Nucleus accumbens (tissue), 56 donors: ENCODE results near the gene ZNF44.
A peak's percentile ranks its signal among the peaks of the same experiment; 100 is the strongest.
"Not testable (repeated sequence)": the region's sequence is repeated elsewhere in the genome, so short reads cannot be mapped to it uniquely, and the experiment has no call there.

ENCODE experiments used
- DNase-seq, 56 donors: peaks; one replicate each; lab custom pipeline; 2025; lab: John Stamatoyannopoulos, UW

Gene ZNF44

DNA sequence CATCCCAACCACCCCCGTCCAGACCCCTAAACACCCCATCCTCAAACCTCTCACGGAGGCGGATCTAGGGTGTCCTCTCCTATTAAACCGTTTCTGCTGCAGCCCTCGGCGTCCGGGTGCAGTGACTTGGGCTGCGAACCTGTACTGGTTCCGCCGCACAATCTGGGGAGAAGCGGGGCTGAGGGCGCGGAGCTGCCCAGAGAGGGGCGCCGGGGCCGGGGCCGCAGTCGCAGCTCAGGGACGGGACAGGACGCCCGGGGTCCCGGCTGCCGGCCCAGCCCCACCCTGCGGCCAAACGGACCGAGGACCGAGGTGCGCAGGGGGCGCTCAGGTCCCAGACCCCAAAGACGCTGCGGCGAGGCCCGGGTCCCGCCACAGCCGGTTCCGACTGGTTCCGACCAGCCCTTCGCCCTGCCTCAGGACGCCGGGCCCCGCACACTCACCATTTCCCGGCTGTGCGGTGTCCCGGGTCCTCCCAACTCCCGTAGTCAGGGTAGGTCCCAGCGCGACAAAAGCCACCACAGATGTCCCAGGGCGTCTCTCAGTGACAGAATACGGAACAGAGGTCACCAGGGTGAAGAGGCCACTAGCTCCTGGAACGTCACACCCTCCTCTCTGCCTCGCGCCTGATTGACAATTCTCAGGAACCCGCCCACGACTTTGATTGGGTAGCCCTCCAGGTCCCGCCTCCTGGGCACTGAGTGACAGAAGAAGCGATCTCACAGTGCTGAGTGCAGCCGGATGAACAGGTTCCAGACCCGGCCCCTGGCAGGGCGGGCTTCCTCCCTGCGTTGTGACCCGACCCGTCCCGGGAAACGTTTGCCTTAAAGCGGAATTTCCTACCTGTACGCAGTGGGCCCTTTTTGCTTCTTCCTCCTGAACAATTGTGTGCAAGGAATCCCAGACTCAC is at the start of gene ZNF44:
Gene ZNF44, minus strand, starts transcription at position 635 of the 910 bp plus-strand sequence. Its CDS starts 189 bp downstream, at position 446.
- peak; percentile 54 to 99 (median 97) for DNase-seq

DNA sequence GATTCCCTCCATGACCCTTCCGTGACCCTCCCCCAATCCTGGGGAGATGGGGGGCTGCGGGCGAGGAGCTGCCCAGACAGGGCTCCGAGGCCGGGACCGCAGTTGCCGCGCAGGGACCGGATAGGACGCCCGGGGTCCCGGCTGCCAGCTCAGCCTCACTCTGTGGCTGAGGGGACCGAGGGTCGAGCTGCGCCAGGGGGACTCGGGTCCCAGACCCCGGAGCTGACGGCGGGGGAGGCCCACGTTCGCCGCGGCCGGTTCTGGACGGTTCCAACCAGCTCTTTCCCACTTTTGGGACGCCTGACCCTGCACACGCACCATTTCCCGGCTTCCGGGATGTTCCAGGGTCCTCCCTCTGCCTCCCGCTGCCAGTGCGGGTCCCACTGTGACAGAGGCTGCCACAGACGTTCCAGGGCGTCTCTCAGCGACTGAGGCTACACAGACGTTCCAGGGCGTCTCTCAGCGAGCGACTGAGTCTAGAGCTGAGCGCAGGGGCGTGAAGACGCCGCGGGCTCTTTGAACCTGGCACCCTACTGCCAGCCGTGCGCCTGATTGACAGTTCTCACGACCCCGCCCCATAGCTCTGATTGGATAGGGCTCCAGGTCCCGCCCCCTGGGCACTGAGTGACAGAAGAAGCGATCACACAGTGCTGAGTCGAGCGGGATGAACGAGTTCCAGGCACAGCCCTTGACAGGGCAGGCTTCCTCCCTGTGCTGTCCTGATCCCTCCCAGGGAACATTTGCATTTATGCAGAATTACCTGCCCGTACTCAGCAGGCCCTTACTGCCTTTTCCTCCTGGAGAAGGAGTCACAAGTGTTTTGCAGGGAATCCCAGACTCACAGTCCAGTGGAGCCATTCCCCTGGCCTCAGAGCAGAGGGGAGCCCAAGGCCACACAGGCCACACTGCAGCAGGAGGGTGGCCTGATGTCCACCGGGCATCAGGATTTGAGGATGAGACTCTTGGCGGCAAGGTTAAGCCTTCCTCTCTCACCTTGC is 38.8 kb upstream of the ZNF44 start, which contains the start of gene ZNF563:
Gene ZNF563, minus strand, starts transcription at position 472 of the 998 bp plus-strand sequence. Its CDS starts 151 bp downstream, at position 321.
- peak; percentile 78 to 99 (median 96) for DNase-seq

DNA sequence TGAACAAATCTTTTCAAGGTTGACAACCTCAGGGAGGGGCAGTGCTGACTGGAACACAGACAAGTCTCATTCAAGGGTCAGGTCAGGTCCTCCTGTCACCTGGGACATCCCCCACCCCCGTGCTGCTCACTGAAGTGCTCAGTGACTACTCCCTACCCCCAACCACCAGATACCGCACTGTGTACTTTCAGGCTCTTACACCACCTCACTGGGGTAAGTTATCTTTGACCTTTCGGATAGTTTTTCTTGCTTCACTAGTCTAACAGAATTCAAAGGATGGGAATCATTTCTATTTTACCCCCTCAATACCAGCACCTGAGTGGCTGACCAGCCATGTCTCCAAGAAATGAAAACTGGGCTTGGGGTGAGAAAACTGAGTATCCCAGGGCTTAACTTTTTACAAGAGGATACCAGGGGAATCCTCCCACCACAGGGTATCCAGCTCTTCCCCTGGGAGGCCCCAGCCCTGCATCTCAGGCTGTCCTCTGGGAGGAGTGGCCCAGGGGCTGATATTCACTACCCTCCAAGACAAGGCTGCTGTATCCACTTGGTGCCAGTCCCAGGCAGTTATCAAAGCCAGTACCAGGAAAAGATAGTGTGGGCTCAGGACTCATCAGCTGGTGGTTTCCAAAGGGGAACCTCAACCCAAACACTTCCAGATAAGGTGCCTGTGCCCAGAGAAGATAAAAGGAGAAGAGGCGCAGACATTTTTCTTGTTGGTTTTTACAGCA is 36.7 kb upstream of the ZNF44 start:
- DNase-seq: no peak

DNA sequence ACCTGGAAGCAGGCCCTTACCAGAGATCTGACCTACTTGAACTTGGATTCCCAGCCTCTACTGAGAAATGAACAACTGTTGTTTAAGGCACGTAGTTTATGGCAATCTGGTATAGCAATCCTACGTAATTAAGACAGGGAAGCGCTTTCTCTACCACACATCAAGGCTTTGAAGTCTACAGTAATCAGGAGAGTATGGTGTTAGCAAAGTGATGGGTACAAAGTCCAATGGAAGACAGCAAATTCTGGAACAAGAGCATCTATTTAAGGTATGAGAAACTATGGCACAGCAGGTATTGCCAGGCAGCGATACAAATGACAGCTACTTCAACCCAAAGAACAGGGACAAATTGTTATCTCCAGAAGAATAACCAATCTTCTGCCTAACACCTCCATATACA is 35.7 kb upstream of the ZNF44 start:
- no peak for DNase-seq

DNA sequence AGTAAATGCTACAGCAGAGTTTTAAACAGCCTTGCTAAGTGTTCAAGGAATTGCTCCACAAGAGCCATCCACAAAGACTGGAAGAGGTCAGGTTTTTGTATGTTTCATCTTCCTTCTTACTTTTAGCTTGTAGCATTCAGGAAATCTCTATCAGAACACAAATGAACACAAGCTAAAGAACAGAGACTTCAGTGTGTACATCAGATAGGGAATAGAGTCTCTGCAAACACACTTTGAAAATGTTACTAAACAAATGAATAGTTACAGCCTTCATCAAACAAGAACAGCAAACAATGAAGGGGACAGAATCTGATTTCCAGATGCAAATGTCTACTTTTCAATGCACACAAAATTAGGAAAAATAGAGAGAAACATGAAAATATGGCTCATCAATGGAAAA is 31.0 kb upstream of the ZNF44 start:
- no peak for DNase-seq

DNA sequence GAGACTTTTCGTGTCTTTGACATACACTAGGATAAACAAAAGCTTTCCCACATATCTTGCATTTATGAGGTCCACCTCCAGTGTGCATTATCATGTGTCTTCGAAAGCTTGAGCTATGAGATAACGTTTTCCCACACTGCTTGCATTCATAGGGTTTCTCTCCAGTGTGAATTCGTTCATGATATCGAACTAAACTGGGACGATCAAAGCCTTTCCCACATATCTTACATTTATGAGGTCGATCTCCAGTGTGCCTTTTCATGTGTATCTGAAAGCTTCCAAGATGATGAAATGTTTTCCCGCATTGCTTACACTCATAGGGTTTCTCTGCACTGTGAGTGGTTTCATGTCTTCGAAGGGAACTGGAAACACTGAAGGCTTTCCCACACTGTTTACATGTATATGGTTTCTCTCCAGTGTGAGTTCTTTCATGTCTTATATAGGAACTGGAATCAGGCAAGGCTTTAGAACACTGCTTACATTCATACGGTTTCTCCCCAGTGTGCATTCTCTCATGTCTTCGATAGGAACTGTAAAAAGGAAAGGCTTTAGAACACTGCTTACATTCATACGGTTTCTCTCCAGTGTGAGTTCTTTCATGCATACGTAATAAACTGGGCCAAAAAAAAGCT is 24.2 kb upstream of the ZNF44 start:
- DNase-seq: no peak

DNA sequence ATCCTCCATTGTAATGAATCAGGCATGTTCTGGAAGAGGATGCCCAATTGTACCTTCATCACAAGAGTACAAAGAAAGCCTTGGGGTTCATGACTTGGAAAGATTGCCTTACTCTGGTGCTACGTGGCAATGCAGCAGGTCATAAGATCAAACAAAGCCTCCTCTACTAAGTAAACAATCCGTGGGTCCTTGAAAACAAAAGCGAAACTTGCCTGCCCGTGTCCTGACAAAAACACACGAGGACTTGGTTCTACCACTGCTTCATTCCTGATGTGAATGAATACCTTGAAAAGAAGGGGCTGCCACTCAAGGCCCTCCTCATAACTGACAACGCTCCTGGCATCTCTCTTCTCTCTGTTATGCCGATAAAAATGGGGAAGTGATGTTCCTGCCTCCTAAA is 19.9 kb upstream of the ZNF44 start:
- no peak for DNase-seq

DNA sequence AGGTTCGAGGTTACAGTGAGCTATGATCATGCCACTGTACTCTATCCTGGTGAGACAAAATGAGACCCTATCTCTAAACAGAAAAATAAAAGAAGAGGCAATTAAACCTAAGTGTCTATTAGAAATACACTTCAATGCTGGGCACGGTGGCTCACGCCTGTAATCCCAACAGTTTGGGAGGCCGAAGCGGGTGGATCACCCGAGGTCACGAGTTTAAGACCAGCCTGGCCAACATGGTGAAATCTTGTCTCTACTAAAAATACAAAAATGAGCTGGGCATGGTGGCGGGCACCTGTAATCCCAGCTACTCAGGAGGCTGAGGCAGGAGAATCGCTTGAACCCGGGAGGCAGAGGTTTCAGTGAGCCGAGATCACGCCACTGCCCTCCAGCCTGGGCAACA is 14.2 kb upstream of the ZNF44 start:
- not testable (repeated sequence) for DNase-seq

DNA sequence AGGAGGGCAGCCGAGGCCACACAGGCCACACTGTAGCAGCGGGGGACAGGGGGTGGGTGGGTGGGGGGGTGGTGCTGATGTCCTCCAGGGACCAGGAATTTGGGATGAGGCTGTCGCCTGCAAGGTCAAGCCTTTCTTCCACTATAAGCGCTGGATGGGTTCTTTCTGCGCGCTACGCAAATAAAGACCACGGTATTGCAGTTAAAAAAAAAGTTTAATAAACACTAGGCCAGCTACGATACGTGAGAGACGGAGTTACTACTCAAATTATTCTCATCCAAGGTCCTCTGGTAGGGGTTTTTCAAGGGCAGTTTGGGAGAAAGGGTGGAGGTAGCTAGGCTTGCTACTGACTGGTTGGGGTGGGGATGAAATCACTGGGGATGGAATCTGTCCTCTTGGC is 508 bp upstream of the ZNF44 start:
- no peak for DNase-seq

DNA sequence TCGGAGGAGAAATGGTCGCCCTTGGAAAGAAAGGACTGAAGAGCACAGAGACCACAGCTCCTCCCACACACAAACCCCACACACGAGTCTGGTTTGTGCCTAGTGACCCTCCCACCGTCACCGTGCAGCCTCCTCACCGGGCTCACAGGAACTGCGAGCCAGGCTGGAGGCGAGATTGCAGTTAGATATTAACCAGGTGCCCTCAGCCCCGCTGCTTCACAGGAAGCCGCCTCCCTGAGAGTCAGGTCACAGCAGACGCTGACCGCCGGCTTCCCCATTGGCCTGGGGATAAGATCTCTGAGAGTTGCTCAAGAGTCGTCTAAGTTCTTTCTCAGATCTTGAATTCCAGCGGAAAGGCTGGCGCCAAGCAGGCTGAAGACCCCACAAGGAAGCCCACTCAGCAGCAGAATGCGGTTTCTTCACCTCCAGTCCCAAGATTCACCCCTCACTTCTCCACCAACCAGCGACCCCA is 870 bp downstream of the ZNF44 start:
- DNase-seq: peak in 29 of 56 donors; percentile 1 to 40 (median 17)

DNA sequence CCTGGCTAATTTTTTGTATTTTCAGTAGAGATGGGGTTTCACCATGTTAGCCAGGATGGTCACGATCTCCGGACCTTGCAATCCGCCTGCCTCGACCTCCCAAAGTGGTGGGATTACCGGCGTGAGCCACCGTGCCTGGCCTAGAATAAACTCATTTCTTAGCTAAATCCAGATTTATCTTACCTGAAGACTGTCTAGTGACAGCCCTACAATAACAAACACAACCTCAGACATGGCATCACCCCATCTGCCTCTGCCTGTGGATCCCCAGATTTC is 5.0 kb downstream of the ZNF44 start:
- no peak for DNase-seq

DNA sequence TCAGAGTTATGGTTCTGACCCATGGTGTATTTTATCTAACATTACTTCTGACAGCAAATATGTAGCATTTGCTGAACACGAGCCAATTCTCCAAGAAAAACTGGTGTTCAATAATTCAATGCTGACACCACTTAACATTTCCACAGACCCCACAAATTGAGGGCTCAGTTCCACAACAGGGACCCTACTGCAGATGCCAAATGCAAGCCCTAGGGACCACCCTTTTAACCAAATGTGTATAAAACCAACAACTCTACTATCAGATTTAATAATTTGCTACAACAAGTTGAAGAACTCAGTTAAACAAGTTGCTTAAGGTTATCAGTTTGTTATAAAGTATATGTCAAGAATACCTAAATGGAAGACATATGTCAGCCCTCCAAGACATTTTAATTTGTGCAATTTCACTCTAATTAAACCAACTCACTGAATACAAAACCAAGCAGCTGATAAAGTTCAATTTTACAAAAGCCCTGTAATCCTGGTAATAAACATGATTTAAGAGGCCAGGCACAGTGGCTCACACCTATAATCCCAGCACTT is 6.7 kb downstream of the ZNF44 start:
- no peak for DNase-seq

DNA sequence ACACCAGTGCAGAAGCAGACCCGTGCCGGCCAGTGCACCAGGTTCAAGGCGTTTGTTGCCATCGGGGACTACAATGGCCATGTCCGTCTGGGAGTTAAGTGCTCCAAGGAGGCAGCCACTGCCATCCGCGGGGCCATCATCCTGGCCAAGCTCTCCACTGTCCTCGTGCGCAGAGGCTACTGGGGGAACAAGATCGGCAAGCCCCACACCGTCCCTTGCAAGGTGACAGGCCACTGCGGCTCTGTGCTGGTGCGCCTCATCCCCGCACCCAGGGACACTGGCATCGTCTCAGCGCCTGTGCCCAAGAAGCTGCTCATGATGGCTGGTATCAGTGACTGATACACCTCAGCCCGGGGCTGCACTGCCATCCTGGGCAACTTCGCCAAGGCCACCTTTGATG is 10.1 kb downstream of the ZNF44 start:
- no peak for DNase-seq

DNA sequence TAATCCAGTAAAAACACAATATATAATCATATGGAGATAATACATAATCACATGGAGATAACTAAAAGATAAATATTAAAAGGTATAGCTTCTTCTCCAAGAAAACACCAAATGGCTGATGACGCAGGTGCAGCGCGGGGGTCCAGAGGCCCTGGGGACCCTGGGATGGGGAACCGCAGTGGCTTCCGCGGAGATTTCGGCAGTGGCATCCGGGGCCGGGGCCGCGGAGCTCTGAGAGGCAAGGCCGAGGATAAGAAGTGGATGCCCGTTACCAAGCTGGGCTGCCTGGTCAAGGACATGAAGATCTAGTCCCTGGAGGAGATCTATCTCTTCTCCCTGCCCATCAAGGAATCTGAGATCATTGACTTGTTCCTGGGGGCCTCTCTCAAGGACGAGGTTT is 10.5 kb downstream of the ZNF44 start:
- DNase-seq: no peak

DNA sequence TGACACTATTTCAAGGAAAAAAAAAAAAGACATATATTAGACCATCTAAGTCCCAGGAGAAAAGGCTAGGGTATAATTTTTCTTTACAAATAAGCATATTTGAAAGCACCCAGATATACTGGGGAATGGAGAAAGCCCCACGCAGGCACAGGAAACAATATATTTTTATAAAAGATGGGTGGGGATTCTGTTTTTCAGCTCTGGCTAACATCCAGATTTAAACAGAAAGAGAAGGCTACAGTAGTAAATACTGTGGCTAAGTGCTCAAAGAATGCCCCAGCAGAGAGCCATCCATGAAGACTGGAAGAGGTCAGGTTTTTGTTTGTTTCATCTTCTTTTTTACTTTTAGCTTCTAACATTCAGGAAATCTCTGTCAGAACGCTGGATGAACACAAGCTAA is 16.0 kb downstream of the ZNF44 start:
- DNase-seq: no peak

DNA sequence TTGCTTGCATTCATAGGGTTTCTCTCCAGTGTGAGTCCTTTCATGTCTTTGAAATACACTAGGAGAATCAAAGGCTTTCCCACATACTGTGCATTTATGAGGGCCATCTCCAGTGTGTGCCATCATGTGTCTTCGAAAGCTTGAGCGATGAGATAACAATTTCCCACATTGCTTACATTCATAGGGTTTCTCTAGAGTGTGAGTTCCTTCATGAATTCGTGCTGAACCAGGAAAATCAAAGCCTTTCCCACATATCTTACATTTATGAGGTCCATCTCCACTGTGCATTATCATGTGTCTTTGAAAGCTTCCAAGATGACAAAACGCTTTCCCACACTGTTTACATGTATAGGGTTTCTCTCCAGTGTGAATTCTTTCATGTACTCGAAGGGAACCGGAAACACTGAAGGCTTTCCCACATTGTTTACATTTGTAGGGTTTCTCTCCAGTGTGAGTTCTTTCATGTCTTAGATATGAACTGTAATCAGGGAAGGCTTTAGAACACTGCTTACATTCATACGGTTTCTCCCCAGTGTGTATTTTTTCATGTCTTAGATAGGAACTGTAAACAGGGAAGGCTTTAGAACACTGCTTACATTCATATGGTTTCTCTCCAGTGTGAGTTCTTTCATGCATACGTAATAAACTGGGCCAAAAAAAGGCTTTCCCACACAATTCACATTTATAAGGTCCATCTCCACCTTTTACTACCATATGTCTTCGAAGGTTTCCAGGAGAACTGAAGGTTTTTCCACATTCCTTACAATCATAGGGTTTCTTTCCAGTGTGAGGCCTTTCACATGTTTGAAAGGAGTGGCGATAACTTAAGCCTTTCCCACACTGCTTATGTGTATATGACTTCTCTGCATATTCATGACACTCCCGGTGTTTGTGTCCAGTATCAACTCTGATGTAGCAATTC is 21.4 kb downstream of the ZNF44 start:
- no peak for DNase-seq

DNA sequence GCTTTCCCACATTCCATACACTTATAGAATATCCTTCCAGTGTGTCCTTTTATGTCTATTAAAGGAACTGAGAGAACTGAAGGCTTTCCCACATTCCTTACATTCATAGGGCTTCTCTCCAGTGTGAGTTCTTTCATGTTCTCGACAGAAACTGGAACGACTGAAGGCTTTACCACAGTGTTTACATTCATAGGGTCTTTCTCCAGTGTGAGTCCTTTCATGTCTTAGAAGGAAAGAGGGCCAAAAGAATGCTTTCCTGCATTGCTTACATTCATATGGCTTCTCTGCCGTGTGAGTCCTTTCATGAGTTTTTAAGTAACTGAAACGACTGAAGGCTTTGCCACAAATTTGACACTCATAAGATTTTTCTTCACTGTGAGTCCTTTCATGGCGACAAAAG is 22.3 kb downstream of the ZNF44 start:
- no peak for DNase-seq

DNA sequence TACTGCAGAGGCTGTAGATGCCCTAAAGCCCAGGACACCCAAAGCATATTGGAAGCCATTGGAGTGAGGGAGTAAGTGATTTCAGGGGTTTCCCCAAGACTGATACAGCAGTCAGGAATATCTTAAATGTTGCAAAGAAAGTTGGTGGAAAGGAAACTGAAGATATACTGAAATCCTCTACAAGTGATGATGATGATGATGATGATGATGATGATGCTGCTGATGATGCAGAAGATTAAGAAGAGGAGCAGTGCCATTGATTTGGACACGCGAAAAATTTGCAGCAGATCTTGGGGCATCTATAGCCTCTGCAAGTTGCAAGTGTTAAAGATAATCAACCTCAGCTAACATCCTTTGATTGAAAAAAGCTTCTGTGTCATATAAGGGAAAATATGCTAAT is 23.8 kb downstream of the ZNF44 start:
- no peak for DNase-seq
